NCI-H1105 (cell line): ENCODE measurements around the gene SERINC5.

Source experiments
- DNase-seq: peaks from one replicate; lab custom pipeline; 2025; lab: John Stamatoyannopoulos, UW

Gene SERINC5

GRCh38 chr5:80254767-80255430, 949 bp downstream of the SERINC5 start:
- no peak for DNase-seq

GRCh38 chr5:80251636-80252035, 4.2 kb downstream of the SERINC5 start:
- DNase-seq, result no peak

- no peak for DNase-seq
Observed at GRCh38 chr5:80250801-80251200, 5.0 kb downstream of the SERINC5 start.

GRCh38 chr5:80249901-80250300, 5.9 kb downstream of the SERINC5 start:
- no peak for DNase-seq

GRCh38 chr5:80248378-80248777, 7.5 kb downstream of the SERINC5 start:
- DNase-seq, result no peak

GRCh38 chr5:80246995-80247729, 8.7 kb downstream of the SERINC5 start:
- DNase-seq, result no peak

- DNase-seq, result no peak
Observed at GRCh38 chr5:80246001-80246758, 9.7 kb downstream of the SERINC5 start.

- DNase-seq, result no peak
Observed at GRCh38 chr5:80243567-80243966, 12.3 kb downstream of the SERINC5 start.

GRCh38 chr5:80242849-80243248, 13.0 kb downstream of the SERINC5 start:
- DNase-seq, result no peak

GRCh38 chr5:80240368-80240986, 15.4 kb downstream of the SERINC5 start:
- no peak for DNase-seq

- no peak for DNase-seq
Observed at GRCh38 chr5:80239680-80240367, 16.0 kb downstream of the SERINC5 start.

GRCh38 chr5:80238778-80239679, 16.8 kb downstream of the SERINC5 start:
- DNase-seq, result peak; percentile 14

GRCh38 chr5:80238097-80238496, 17.8 kb downstream of the SERINC5 start:
- no peak for DNase-seq

GRCh38 chr5:80237243-80237642, 18.6 kb downstream of the SERINC5 start:
- DNase-seq, result no peak

- no peak for DNase-seq
Observed at GRCh38 chr5:80234116-80234948, 21.5 kb downstream of the SERINC5 start.

- DNase-seq, result no peak
Observed at GRCh38 chr5:80231693-80232092, 24.2 kb downstream of the SERINC5 start.

GRCh38 chr5:80231243-80231642, 24.6 kb downstream of the SERINC5 start:
- DNase-seq, result no peak

- no peak for DNase-seq
Observed at GRCh38 chr5:80230269-80230992, 25.4 kb downstream of the SERINC5 start.

GRCh38 chr5:80229902-80230255, 26.0 kb downstream of the SERINC5 start:
- DNase-seq, result no peak
